ENCODE data around the gene CCDC74B.
"Not testable (repeated sequence)": the region's sequence is repeated elsewhere in the genome, so short reads cannot be mapped to it uniquely, and the experiment has no call there.

Gene CCDC74B

DNA sequence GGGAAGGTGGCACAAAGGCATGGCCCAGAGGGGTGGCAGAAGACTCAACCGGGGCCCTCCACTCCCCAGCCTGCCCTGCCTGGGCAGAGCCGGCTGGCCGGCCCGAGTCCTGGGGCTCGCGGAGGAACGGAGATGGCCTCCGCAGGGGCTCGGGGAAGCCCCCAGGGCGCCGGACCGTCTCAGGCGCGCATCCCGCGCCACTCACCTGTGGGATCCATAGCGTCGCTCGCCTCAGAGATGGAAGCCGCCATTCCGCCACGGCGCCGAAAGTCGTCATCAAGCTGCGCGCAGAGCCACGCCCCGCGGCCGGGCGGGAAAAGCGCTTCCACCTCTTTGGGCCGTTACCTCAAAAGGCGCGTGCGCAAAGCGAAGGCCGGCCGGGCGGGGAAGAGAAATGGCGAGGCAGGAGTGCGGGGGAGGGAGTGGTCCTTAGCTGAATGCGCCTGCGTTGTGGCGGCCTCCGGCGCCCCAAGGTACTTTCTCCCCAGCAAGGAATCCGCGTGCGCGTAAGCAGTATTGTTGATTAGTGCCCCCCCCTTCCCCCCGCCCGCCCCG lies 36.5 kb upstream of the CCDC74B start, which contains the start of gene SMPD4:
TSS of gene SMPD4 (minus strand) at position 278 of the 555 bp plus-strand sequence. CDS start 5,010 bp downstream, outside the sequence.
- Histone ChIP-seq H3K4me3 (replicated peaks; ENCODE audit: low read depth, low read length) (peak within 1 kb of the TSS; percentile 94), H3K36me3 (ENCODE audit: control insufficient read depth, insufficient read depth, low read length) (peaks cover 4% of the 10 kb centered on the region), H3K27me3 (replicated peaks; ENCODE audit: control insufficient read depth, insufficient read depth, low read length) (no peaks in the 10 kb centered on the region)
- TF ChIP-seq, protein P1, sequence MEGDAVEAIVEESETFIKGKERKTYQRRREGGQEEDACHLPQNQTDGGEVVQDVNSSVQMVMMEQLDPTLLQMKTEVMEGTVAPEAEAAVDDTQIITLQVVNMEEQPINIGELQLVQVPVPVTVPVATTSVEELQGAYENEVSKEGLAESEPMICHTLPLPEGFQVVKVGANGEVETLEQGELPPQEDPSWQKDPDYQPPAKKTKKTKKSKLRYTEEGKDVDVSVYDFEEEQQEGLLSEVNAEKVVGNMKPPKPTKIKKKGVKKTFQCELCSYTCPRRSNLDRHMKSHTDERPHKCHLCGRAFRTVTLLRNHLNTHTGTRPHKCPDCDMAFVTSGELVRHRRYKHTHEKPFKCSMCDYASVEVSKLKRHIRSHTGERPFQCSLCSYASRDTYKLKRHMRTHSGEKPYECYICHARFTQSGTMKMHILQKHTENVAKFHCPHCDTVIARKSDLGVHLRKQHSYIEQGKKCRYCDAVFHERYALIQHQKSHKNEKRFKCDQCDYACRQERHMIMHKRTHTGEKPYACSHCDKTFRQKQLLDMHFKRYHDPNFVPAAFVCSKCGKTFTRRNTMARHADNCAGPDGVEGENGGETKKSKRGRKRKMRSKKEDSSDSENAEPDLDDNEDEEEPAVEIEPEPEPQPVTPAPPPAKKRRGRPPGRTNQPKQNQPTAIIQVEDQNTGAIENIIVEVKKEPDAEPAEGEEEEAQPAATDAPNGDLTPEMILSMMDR (IDR thresholded peaks at IDR 0.05; ENCODE audit: insufficient read depth, low read length, poor library complexity, severe bottlenecking): peak; percentile 51
- peak; percentile 94 for DNase-seq (ENCODE audit: extremely low read depth, insufficient read length)

DNA sequence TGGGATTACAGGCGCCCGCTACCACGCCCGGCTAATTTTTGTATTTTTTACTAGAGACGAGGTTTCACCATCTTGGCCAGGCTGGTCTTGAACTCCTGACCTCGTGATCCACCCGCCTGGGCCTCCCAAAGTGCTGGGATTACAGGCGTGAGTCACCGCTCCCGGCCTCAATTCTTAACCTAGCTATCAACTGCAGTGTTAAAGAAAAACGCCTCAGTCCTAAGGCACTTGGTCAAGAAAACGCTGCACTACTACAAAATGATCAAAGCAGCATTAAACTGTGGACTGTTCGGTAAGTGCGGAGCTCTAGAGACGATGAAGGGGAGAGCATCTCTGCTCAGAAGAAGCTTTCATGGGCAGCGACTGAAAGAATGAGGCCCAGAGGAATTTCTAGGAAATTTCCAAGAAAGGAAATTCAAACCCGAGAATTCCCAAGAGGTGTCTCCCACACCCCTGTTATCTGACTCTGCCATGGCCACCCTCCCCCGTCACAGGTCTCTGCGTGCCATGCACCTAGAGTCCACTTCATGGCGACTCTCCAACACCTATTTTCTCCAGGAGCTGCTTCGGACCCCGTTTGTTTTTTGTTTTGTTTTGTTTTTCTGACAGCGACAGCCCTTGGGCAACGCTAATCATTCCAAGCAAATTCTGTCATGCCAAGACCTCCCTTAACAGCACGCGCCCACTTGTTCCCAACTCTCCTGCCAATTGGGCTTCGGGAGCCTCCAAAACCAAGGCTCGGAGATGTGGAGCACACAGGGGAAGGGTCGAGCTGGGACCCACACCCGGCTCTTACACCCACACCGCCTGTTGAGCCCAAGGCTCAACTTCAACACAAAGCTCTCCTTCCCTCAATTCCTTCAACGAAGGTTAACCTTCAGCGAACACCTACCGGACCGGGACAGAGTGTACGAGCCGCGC lies 35.8 kb upstream of the CCDC74B start:
- not testable (repeated sequence) for H3K27me3 ChIP-seq (replicated peaks; ENCODE audit: control insufficient read depth, insufficient read depth, low read length); H3K36me3 ChIP-seq (ENCODE audit: control insufficient read depth, insufficient read depth, low read length); DNase-seq (ENCODE audit: extremely low read depth, insufficient read length)
- H3K4me3 ChIP-seq (replicated peaks; ENCODE audit: low read depth, low read length): peak overlapping the region; percentile 94

DNA sequence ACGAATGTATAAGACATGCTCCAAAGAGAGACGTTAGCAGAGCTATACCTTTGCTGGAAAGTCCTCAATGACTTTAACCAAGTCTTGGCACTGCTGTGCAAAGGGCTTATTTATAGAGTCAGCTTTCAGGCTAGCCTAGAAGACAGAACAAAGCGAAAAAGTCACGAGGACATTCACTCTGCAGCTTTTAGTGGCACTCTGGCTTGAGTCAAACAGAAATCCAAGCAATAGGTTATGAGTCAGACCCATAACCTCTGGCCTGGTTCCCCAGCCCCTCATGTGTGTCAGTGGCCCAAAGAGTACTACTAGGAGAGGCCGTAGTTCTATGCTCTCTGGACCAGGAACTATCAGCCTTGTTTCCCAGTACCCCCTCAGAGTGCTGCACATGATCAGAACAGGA lies 30.0 kb upstream of the CCDC74B start:
- not testable (repeated sequence) for DNase-seq (ENCODE audit: extremely low read depth, insufficient read length); H3K27me3 ChIP-seq (replicated peaks; ENCODE audit: control insufficient read depth, insufficient read depth, low read length); H3K4me3 ChIP-seq (replicated peaks; ENCODE audit: low read depth, low read length)
- H3K36me3 ChIP-seq (ENCODE audit: control insufficient read depth, insufficient read depth, low read length): peaks cover 12% of the 10 kb centered on the region

DNA sequence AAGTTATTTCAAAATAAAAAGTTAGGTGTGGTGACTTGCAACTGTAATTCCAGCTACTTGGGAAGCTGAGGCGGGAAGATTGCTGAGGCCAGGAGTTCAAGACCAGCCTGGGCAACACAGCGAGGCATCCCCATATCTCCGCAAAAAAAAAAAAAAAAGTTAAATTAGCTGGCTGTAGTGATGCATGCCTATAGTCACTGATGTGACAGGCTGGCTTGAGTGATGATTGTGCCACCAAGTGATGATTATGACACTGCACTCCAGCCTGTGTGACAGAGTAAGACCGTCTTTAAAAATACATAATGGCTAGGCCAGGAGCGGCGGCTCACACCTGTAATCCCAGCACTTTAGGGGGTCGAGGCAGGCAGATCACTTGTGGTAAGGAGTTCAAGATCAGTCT lies 25.0 kb upstream of the CCDC74B start:
- no peak for DNase-seq (ENCODE audit: extremely low read depth, insufficient read length)
- TF ChIP-seq, protein P1 (IDR thresholded peaks at IDR 0.05; ENCODE audit: insufficient read depth, low read length, poor library complexity, severe bottlenecking): no peak
- Histone ChIP-seq H3K4me3 (replicated peaks; ENCODE audit: low read depth, low read length) (no peak overlapping the region), H3K27me3 (replicated peaks; ENCODE audit: control insufficient read depth, insufficient read depth, low read length) (no peaks in the 10 kb centered on the region), H3K36me3 (ENCODE audit: control insufficient read depth, insufficient read depth, low read length) (peaks cover 13% of the 10 kb centered on the region)

DNA sequence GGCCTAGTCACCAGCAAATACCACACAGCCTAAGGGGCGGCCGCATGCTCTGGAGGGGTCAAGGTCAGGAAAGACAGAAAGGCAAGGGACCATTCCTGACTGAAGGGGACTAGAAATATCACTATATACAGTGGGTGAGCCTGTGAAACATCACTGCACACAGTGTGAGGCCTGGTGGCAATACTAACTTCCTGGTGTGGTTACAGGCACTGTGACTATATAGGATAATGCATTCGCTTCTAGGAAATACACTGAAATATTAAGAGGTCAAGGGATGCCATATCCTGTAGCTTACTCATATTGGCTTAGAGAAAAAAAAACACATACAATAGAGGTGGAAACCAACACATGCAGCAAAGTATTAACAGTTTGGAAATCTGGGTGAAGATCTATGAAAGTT lies 24.3 kb upstream of the CCDC74B start:
- DNase-seq (ENCODE audit: extremely low read depth, insufficient read length); H3K27me3 ChIP-seq (replicated peaks; ENCODE audit: control insufficient read depth, insufficient read depth, low read length); H3K4me3 ChIP-seq (replicated peaks; ENCODE audit: low read depth, low read length): not testable (repeated sequence)
- peaks cover 13% of the 10 kb centered on the region for H3K36me3 ChIP-seq (ENCODE audit: control insufficient read depth, insufficient read depth, low read length)

DNA sequence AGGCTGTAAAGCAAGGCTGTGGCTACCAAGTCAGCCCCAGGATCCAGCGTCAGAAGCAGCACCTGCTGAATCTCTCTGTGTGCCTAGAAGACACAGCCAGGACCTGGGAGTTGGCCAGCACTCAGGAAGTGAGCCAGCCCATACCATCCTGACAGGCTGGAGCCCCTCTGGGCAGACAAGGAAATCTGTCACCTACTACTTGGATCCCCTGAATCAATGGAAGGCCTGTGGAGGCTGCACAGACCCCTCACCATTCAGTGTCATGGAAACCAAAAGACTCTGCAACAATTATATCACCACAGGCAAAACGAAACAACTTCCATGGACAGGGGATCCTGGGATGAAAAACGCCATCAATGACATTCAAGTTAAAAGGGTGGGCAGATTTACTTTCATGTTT lies 21.7 kb upstream of the CCDC74B start:
- DNase-seq (ENCODE audit: extremely low read depth, insufficient read length): not testable (repeated sequence)
- H3K36me3 ChIP-seq (ENCODE audit: control insufficient read depth, insufficient read depth, low read length): peaks cover 12% of the 10 kb centered on the region

DNA sequence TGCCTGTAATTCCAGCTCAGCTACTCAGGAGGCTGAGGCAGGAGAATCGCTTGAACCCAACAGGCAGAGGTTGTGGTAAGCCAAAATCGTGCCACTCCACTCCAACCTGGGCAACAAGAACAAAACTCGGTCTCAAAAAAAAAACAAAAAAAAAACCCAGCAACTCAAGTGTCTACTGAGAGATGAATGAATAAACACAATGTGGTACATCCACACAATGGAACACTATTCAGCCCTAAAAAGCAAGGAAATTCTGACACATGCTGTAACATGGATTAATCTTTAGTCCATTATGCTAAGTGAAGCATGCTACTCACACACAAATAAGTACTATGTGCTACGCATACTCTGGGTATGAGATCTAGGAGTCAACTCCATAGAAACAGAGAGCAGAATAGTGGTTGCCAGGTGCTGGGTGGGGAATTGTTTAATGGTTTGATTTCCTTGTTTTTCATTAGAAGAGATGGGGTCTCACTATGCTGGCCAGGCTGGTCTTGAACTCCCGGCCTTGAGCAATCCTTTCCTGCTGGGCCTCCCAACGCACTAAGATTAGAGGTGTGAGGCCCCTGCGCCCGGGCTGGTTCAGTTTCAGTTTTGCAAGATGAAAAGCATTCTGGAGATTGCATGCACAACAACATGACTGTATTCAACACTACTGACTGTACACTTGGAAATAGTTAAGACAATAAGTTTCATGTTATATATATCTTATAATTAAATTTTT lies 20.5 kb upstream of the CCDC74B start:
- DNase-seq (ENCODE audit: extremely low read depth, insufficient read length): no peak
- no peaks in the 10 kb centered on the region for H3K27me3 ChIP-seq (replicated peaks; ENCODE audit: control insufficient read depth, insufficient read depth, low read length)
- H3K36me3 ChIP-seq (ENCODE audit: control insufficient read depth, insufficient read depth, low read length): peaks cover 9% of the 10 kb centered on the region
- H3K4me3 ChIP-seq (replicated peaks; ENCODE audit: low read depth, low read length): no peak overlapping the region
- TF ChIP-seq, protein P1 (IDR thresholded peaks at IDR 0.05; ENCODE audit: insufficient read depth, low read length, poor library complexity, severe bottlenecking): no peak

More for the DNA sequence above, 21.7 kb upstream of the CCDC74B start:
- not testable (repeated sequence) for H3K4me3 ChIP-seq (replicated peaks; ENCODE audit: low read depth, low read length); H3K27me3 ChIP-seq (replicated peaks; ENCODE audit: control insufficient read depth, insufficient read depth, low read length)
